ENCODE data around the gene STAT4.

GRCh38 chr2:191198271-191198670 lies 47.5 kb upstream of the STAT4 start:
- TF ChIP-seq CTCF (IDR thresholded peaks at IDR 0.05): no peak
- TF ChIP-seq MAX (CRISPR knock-in tag; IDR thresholded peaks at IDR 0.05): no peak
- no peak for TF ChIP-seq NFYB (CRISPR knock-in tag; conservative IDR thresholded peaks at IDR 0.05; ENCODE audit: low read depth)
- TF ChIP-seq PRRX2 (CRISPR knock-in tag; IDR thresholded peaks at IDR 0.05): no peak
- TF ChIP-seq E2F4 (CRISPR knock-in tag; IDR thresholded peaks at IDR 0.05; ENCODE audit: borderline replicate concordance, low read depth): no peak
- no peak for TF ChIP-seq RELA (CRISPR knock-in tag; IDR thresholded peaks at IDR 0.05; ENCODE audit: borderline replicate concordance)
